ENCODE data around the gene SFPQ.
"Not testable (repeated sequence)": the region's sequence is repeated elsewhere in the genome, so short reads cannot be mapped to it uniquely, and the experiment has no call there.

SFPQ gene

GRCh38 chr1:35192853-35193664, at the start of gene SFPQ:
TSS of gene SFPQ (minus strand) at chr1:35193145. CDS start at chr1:35193049, 96 bp downstream.
- peak; percentile 93 for DNase-seq (ENCODE audit: low read depth in 2 of 2)

- not testable (repeated sequence) for DNase-seq (ENCODE audit: low read depth in 2 of 2)
Observed at GRCh38 chr1:35236772-35237171, 43.8 kb upstream of the SFPQ start.

- no peak for DNase-seq (ENCODE audit: low read depth in 2 of 2)
Observed at GRCh38 chr1:35231287-35231686, 38.3 kb upstream of the SFPQ start.

- no peak for DNase-seq (ENCODE audit: low read depth in 2 of 2)
Observed at GRCh38 chr1:35229587-35230360, 36.8 kb upstream of the SFPQ start.

- DNase-seq (ENCODE audit: low read depth in 2 of 2): no peak
Observed at GRCh38 chr1:35226546-35226945, 33.6 kb upstream of the SFPQ start.

- no peak for DNase-seq (ENCODE audit: low read depth in 2 of 2)
Observed at GRCh38 chr1:35223084-35223630, 30.2 kb upstream of the SFPQ start.

- DNase-seq (ENCODE audit: low read depth in 2 of 2): no peak
Observed at GRCh38 chr1:35222322-35223083, 29.6 kb upstream of the SFPQ start.

- DNase-seq (ENCODE audit: low read depth in 2 of 2): no peak
Observed at GRCh38 chr1:35220976-35221375, 28.0 kb upstream of the SFPQ start.

GRCh38 chr1:35215346-35215745, 22.4 kb upstream of the SFPQ start:
- DNase-seq (ENCODE audit: low read depth in 2 of 2): no peak

- DNase-seq (ENCODE audit: low read depth in 2 of 2): no peak
Observed at GRCh38 chr1:35211120-35211414, 18.1 kb upstream of the SFPQ start.

GRCh38 chr1:35210321-35211119, 17.6 kb upstream of the SFPQ start:
- no peak for DNase-seq (ENCODE audit: low read depth in 2 of 2)

GRCh38 chr1:35203295-35203694, 10.3 kb upstream of the SFPQ start:
- no peak for DNase-seq (ENCODE audit: low read depth in 2 of 2)

GRCh38 chr1:35202048-35202719, 9.2 kb upstream of the SFPQ start:
- DNase-seq (ENCODE audit: low read depth in 2 of 2): peak; percentile 26 to 54

- no peak for DNase-seq (ENCODE audit: low read depth in 2 of 2)
Observed at GRCh38 chr1:35201631-35202030, 8.7 kb upstream of the SFPQ start.

- peak; percentile 76 to 89 for DNase-seq (ENCODE audit: low read depth in 2 of 2)
Observed at GRCh38 chr1:35192056-35192852, 691 bp downstream of the SFPQ start.

GRCh38 chr1:35191429-35192055, 1.4 kb downstream of the SFPQ start:
- no peak for DNase-seq (ENCODE audit: low read depth in 2 of 2)

GRCh38 chr1:35190784-35191183, 2.2 kb downstream of the SFPQ start:
- DNase-seq (ENCODE audit: low read depth in 2 of 2): no peak

- no peak for DNase-seq (ENCODE audit: low read depth in 2 of 2)
Observed at GRCh38 chr1:35188578-35189392, 4.2 kb downstream of the SFPQ start.
